ENCODE results near the gene USP32. TPM values are rescaled to one million over a fixed set of nuclear protein-coding genes. Genes with fewer than 3 reads are reported as not detected.

USP32 gene
- total RNA-seq, 5 donors from 2014 or later (not counting 1 experiment from before 2014, with no cell fraction given): 30.0 to 34.5 (median 31.4) TPM

- Histone ChIP-seq H3K9me3 (no peaks in the 10 kb centered on the region), H3K27me3 (replicated peaks in 1 of 2; ENCODE audit: control insufficient read depth in 2 of 2, extremely low read depth in 1 of 2, insufficient read depth in 2 of 2, low read length in 1 of 2) (no peaks in the 10 kb centered on the region), H3K36me3 (ENCODE audit: control insufficient read depth in 2 of 2, extremely low read depth in 1 of 2, insufficient read depth in 1 of 2, low read length in 1 of 2) (peaks cover 0 to 21% of the 10 kb centered on the region in 2 donors), H3K4me1 (ENCODE audit: control insufficient read depth in 1 of 2, extremely low read depth in 1 of 2, insufficient read depth in 2 of 2, low read length in 2 of 2) (no peaks in the 10 kb centered on the region), H3K4me3 (ENCODE audit: control insufficient read depth in 1 of 2, extremely low read depth in 1 of 2, low read length in 1 of 2) (no peak overlapping the region), H3K27ac (ENCODE audit: low read length) (no peak overlapping the region)
- H3K27me3 Mint-ChIP-seq: no peaks in the 10 kb centered on the region
- H3K4me1 Mint-ChIP-seq: no peaks in the 10 kb centered on the region
- no peak for ATAC-seq (replicated peaks in 1 of 4)
- no peak overlapping the region for H3K27ac Mint-ChIP-seq
- CTCF ChIA-PET: no interaction called here
- peaks cover 35% of the 10 kb centered on the region for H3K36me3 Mint-ChIP-seq
- WGBS (ENCODE audit: insufficient coverage): no CpG with 5 or more reads among the region's 1 CpG
- no peak for DNase-seq
- H3K9me3 Mint-ChIP-seq: no peaks in the 10 kb centered on the region
- no peak overlapping the region for H3K4me3 Mint-ChIP-seq
- POLR2A ChIA-PET: no interaction called here
Measured at GRCh38 chr17:60284709-60285108, 107.2 kb downstream of the USP32 start.

DNA sequence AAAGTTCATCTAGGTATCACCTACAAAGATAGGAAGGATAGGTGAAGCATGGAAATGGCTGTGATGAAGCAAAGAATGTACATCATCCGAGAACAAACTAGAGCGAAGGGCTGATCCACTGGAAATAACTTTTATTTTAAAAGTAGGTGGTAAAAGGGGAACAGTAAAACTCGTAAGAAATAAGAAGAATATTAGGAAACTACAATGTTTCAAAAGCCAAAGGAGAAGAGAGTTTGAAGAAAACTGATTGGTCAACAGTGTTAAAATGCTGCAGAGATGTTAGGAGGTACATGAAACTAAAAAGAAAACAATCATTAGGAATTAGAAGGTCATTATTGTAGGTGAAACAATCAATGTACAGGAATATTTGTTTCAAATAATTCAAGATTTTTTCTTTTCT is 108.1 kb downstream of the USP32 start:
- ChIA-PET CTCF (no interaction called here), POLR2A (no interaction called here)
- ATAC-seq (replicated peaks in 1 of 4) (no peak), DNase-seq (no peak)
- Mint-ChIP-seq H3K9me3 (no peaks in the 10 kb centered on the region), H3K27me3 (no peaks in the 10 kb centered on the region), H3K4me3 (no peak overlapping the region), H3K27ac (no peak overlapping the region), H3K36me3 (peaks cover 37% of the 10 kb centered on the region), H3K4me1 (peaks cover 0 to 3% (median 2%) of the 10 kb centered on the region in 3 donors)
- Histone ChIP-seq H3K36me3 (ENCODE audit: control insufficient read depth in 2 of 2, extremely low read depth in 1 of 2, insufficient read depth in 1 of 2, low read length in 1 of 2) (peaks cover 0 to 24% of the 10 kb centered on the region in 2 donors), H3K9me3 (no peaks in the 10 kb centered on the region), H3K4me3 (ENCODE audit: control insufficient read depth in 1 of 2, extremely low read depth in 1 of 2, low read length in 1 of 2) (no peak overlapping the region), H3K27ac (ENCODE audit: low read length) (no peak overlapping the region), H3K4me1 (ENCODE audit: control insufficient read depth in 1 of 2, extremely low read depth in 1 of 2, insufficient read depth in 2 of 2, low read length in 2 of 2) (no peaks in the 10 kb centered on the region), H3K27me3 (replicated peaks in 1 of 2; ENCODE audit: control insufficient read depth in 2 of 2, extremely low read depth in 1 of 2, insufficient read depth in 2 of 2, low read length in 1 of 2) (no peaks in the 10 kb centered on the region)
- no CpG with 5 or more reads among the region's 3 CpGs for WGBS (ENCODE audit: insufficient coverage)

DNA sequence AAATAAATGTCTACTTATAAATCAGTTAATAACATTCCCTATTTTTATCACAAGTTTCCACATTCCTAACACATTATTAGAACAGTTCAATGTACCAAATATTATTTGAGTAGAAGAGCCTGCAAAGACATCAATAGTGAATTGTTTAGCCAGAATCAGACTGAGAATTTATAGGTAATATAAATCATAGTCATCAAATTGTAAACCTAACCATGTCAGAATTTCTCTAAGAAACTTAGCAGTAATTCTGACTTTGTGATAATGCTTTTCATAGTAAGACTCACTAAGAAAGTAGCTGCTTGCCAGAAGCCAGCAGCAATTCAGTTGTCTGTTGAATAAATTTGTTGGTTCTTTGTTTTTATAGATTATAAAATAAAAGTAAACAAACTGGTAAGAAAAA is 111.3 kb downstream of the USP32 start:
- no peak overlapping the region for H3K27ac Mint-ChIP-seq
- no peaks in the 10 kb centered on the region for H3K4me1 ChIP-seq (ENCODE audit: control insufficient read depth in 1 of 2, extremely low read depth in 1 of 2, insufficient read depth in 2 of 2, low read length in 2 of 2)
- no peak for DNase-seq
- H3K4me3 Mint-ChIP-seq: no peak overlapping the region
- no peaks in the 10 kb centered on the region for H3K27me3 ChIP-seq (replicated peaks in 1 of 2; ENCODE audit: control insufficient read depth in 2 of 2, extremely low read depth in 1 of 2, insufficient read depth in 2 of 2, low read length in 1 of 2)
- no peaks in the 10 kb centered on the region for H3K27me3 Mint-ChIP-seq
- no peaks in the 10 kb centered on the region for H3K9me3 ChIP-seq
- no peak overlapping the region for H3K4me3 ChIP-seq (ENCODE audit: control insufficient read depth in 1 of 2, extremely low read depth in 1 of 2, low read length in 1 of 2)
- peaks cover 32% of the 10 kb centered on the region for H3K36me3 Mint-ChIP-seq
- POLR2A ChIA-PET: no interaction called here
- H3K9me3 Mint-ChIP-seq: no peaks in the 10 kb centered on the region
- peaks cover 0 to 11% (median 3%) of the 10 kb centered on the region in 3 donors for H3K4me1 Mint-ChIP-seq
- ATAC-seq (replicated peaks in 1 of 4): no peak
- CTCF ChIA-PET: no interaction called here
- H3K36me3 ChIP-seq (ENCODE audit: control insufficient read depth in 2 of 2, extremely low read depth in 1 of 2, insufficient read depth in 1 of 2, low read length in 1 of 2): peaks cover 0 to 8% of the 10 kb centered on the region in 2 donors
- no peak overlapping the region for H3K27ac ChIP-seq (ENCODE audit: low read length)

DNA sequence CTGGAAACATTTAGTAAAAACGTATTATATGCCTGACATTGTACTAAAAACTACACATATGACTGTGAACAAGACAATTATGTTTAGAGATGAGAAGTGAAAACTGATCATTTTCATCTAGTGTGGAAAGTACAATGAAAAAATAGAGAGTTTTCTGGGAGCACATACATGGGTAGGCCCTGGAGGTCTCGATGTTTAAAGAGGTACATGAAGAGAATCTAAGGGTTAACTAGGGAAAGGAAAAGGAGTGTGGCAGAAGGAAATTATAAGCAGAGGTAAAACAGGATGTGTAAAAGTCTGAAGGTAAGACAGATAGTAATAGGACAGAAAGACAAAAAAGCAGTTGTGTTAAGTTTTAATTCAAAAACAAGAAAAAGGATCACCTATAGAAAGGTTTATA is 113.7 kb downstream of the USP32 start:
- Mint-ChIP-seq H3K9me3 (no peaks in the 10 kb centered on the region), H3K36me3 (peaks cover 20% of the 10 kb centered on the region), H3K4me1 (peaks cover 0 to 11% (median 3%) of the 10 kb centered on the region in 3 donors), H3K4me3 (no peak overlapping the region), H3K27me3 (no peaks in the 10 kb centered on the region), H3K27ac (no peak overlapping the region)
- peaks cover 0 to 5% of the 10 kb centered on the region in 2 donors for H3K36me3 ChIP-seq (ENCODE audit: control insufficient read depth in 2 of 2, extremely low read depth in 1 of 2, insufficient read depth in 1 of 2, low read length in 1 of 2)
- H3K4me3 ChIP-seq (ENCODE audit: control insufficient read depth in 1 of 2, extremely low read depth in 1 of 2, low read length in 1 of 2): no peak overlapping the region
- H3K9me3 ChIP-seq: no peaks in the 10 kb centered on the region
- H3K27me3 ChIP-seq (replicated peaks in 1 of 2; ENCODE audit: control insufficient read depth in 2 of 2, extremely low read depth in 1 of 2, insufficient read depth in 2 of 2, low read length in 1 of 2): no peaks in the 10 kb centered on the region
- ATAC-seq (replicated peaks in 1 of 4): no peak
- H3K4me1 ChIP-seq (ENCODE audit: control insufficient read depth in 1 of 2, extremely low read depth in 1 of 2, insufficient read depth in 2 of 2, low read length in 2 of 2): no peaks in the 10 kb centered on the region
- WGBS (ENCODE audit: insufficient coverage): 67% methylated on average over 1 of the region's 2 CpGs
- no peak overlapping the region for H3K27ac ChIP-seq (ENCODE audit: low read length)
- DNase-seq: no peak
- ChIA-PET CTCF (no interaction called here), POLR2A (no interaction called here)

GRCh38 chr17:60277258-60277657 is 114.7 kb downstream of the USP32 start:
- CTCF ChIA-PET: no interaction called here
- peaks cover 0 to 7% of the 10 kb centered on the region in 2 donors for H3K36me3 ChIP-seq (ENCODE audit: control insufficient read depth in 2 of 2, extremely low read depth in 1 of 2, insufficient read depth in 1 of 2, low read length in 1 of 2)

GRCh38 chr17:60269417-60269816 is 122.5 kb downstream of the USP32 start:
- Mint-ChIP-seq H3K4me3 (no peak overlapping the region), H3K4me1 (no peaks in the 10 kb centered on the region), H3K36me3 (peaks cover 32% of the 10 kb centered on the region), H3K9me3 (no peaks in the 10 kb centered on the region), H3K27ac (no peak overlapping the region), H3K27me3 (no peaks in the 10 kb centered on the region)
- ATAC-seq (replicated peaks in 1 of 4) (no peak), DNase-seq (no peak)
- POLR2A ChIA-PET: no interaction called here
- H3K36me3 ChIP-seq (ENCODE audit: control insufficient read depth in 2 of 2, extremely low read depth in 1 of 2, insufficient read depth in 1 of 2, low read length in 1 of 2): peaks cover 0 to 14% of the 10 kb centered on the region in 2 donors
- H3K27me3 ChIP-seq (replicated peaks in 1 of 2; ENCODE audit: control insufficient read depth in 2 of 2, extremely low read depth in 1 of 2, insufficient read depth in 2 of 2, low read length in 1 of 2): no peaks in the 10 kb centered on the region
- H3K9me3 ChIP-seq: no peaks in the 10 kb centered on the region
- H3K4me3 ChIP-seq (ENCODE audit: control insufficient read depth in 1 of 2, extremely low read depth in 1 of 2, low read length in 1 of 2): no peak overlapping the region
- CTCF ChIA-PET: no interaction called here
- no peaks in the 10 kb centered on the region for H3K4me1 ChIP-seq (ENCODE audit: control insufficient read depth in 1 of 2, extremely low read depth in 1 of 2, insufficient read depth in 2 of 2, low read length in 2 of 2)
- no peak overlapping the region for H3K27ac ChIP-seq (ENCODE audit: low read length)
- WGBS (ENCODE audit: insufficient coverage): no CpG with 5 or more reads among the region's 1 CpG

More at GRCh38 chr17:60277258-60277657, 114.7 kb downstream of the USP32 start:
- Mint-ChIP-seq H3K27me3 (no peaks in the 10 kb centered on the region), H3K27ac (no peak overlapping the region), H3K36me3 (peaks cover 16% of the 10 kb centered on the region), H3K9me3 (no peaks in the 10 kb centered on the region), H3K4me3 (no peak overlapping the region), H3K4me1 (peaks cover 0 to 11% (median 3%) of the 10 kb centered on the region in 3 donors)
- POLR2A ChIA-PET: no interaction called here
- ATAC-seq (replicated peaks in 1 of 4): no peak
- no peak overlapping the region for H3K27ac ChIP-seq (ENCODE audit: low read length)
- no peak overlapping the region for H3K4me3 ChIP-seq (ENCODE audit: control insufficient read depth in 1 of 2, extremely low read depth in 1 of 2, low read length in 1 of 2)
- H3K4me1 ChIP-seq (ENCODE audit: control insufficient read depth in 1 of 2, extremely low read depth in 1 of 2, insufficient read depth in 2 of 2, low read length in 2 of 2): no peaks in the 10 kb centered on the region
- no peaks in the 10 kb centered on the region for H3K27me3 ChIP-seq (replicated peaks in 1 of 2; ENCODE audit: control insufficient read depth in 2 of 2, extremely low read depth in 1 of 2, insufficient read depth in 2 of 2, low read length in 1 of 2)
- H3K9me3 ChIP-seq: no peaks in the 10 kb centered on the region
- WGBS (ENCODE audit: insufficient coverage): no CpG with 5 or more reads among the region's 1 CpG
- DNase-seq: no peak

GRCh38 chr17:60260540-60260939 is 131.4 kb downstream of the USP32 start:
- Mint-ChIP-seq H3K4me3 (no peak overlapping the region), H3K4me1 (no peaks in the 10 kb centered on the region), H3K9me3 (no peaks in the 10 kb centered on the region), H3K36me3 (peaks cover 52% of the 10 kb centered on the region), H3K27ac (no peak overlapping the region), H3K27me3 (no peaks in the 10 kb centered on the region)
- CTCF ChIA-PET: no interaction called here
- no peak overlapping the region for H3K27ac ChIP-seq (ENCODE audit: low read length)
- DNase-seq (no peak), ATAC-seq (replicated peaks in 1 of 4) (no peak)
- H3K4me3 ChIP-seq (ENCODE audit: control insufficient read depth in 1 of 2, extremely low read depth in 1 of 2, low read length in 1 of 2): no peak overlapping the region
- WGBS (ENCODE audit: insufficient coverage): no CpG with 5 or more reads among the region's 1 CpG
- no peaks in the 10 kb centered on the region for H3K9me3 ChIP-seq
- H3K36me3 ChIP-seq (ENCODE audit: control insufficient read depth in 2 of 2, extremely low read depth in 1 of 2, insufficient read depth in 1 of 2, low read length in 1 of 2): peaks cover 0 to 5% of the 10 kb centered on the region in 2 donors
- POLR2A ChIA-PET: no interaction called here
- H3K27me3 ChIP-seq (replicated peaks in 1 of 2; ENCODE audit: control insufficient read depth in 2 of 2, extremely low read depth in 1 of 2, insufficient read depth in 2 of 2, low read length in 1 of 2): no peaks in the 10 kb centered on the region
- no peaks in the 10 kb centered on the region for H3K4me1 ChIP-seq (ENCODE audit: control insufficient read depth in 1 of 2, extremely low read depth in 1 of 2, insufficient read depth in 2 of 2, low read length in 2 of 2)
